Right lobe of liver (tissue), 6 donors: ENCODE measurements around the gene DYTN. TPM values are rescaled to one million over a fixed set of nuclear protein-coding genes. Genes with fewer than 3 reads are reported as not detected.

Experiments used
- ATAC-seq, 4 donors: fragments of 200-7000 bp; cut with Tn5 transposase; one replicate each; pipeline ENCODE4 v1.9.1; 2020; ENCODE audit warnings: mild to moderate bottlenecking in 4 of 4, moderate library complexity in 4 of 4
- DNase-seq, 3 donors: peaks; one replicate each; pipeline ENCODE4 v3.0.0-alpha.2; 2020
- H3K27ac ChIP-seq, 3 donors: fragments of 200-600 bp; one replicate each; pipeline ENCODE4 v1.8.0; 2022
- H3K27me3 ChIP-seq, 2 donors: fragments of 200-600 bp; one replicate each; pipeline ENCODE4 v1.8.0; 2022
- H3K36me3 ChIP-seq, 4 donors: fragments of 200-600 bp; sonication (generic) in 1 of 4; one replicate each; pipeline versions ENCODE4 v1.5.1 to v1.8.0; 2017 to 2022; ENCODE audit warnings: control low read depth in 1 of 4
- H3K4me1 ChIP-seq, 4 donors: fragments of 200-600 bp; sonication (generic) in 1 of 4; one replicate each; pipeline versions ENCODE4 v1.5.1 to v1.8.0; 2017 to 2022; ENCODE audit warnings: control low read depth in 1 of 4
- H3K4me3 ChIP-seq, 3 donors: fragments of 200-600 bp; one replicate each; pipeline ENCODE4 v1.8.0; 2022
- H3K9me3 ChIP-seq, 4 donors: fragments of 200-600 bp; sonication (generic) in 1 of 4; one replicate each; pipeline versions ENCODE4 v1.5.1 to v1.8.0; 2017 to 2022; ENCODE audit warnings: control low read depth in 1 of 4
- POLR2A ChIP-seq: fragments of 450-650 bp; IDR thresholded peaks from one replicate; pipeline ENCODE4 v1.6.1; 2017; ENCODE audit warnings: antibody characterized with exemption, mild to moderate bottlenecking
- WGBS: methylation state at CpG from one replicate; pipeline ENCODE4 v1.1.6; 2018; ENCODE audit warnings: low coverage, low lambda C conversion rate; ENCODE audit not compliant: insufficient coverage; ENCODE audit errors: missing lambda C conversion rate; 5-methylcytosine and 5-hydroxymethylcytosine counted together
- intact Hi-C, 2 donors: fragments of 100-400 bp; cut with DNase I; formaldehyde crosslinking; loops; one replicate each; pipeline versions ENCODE4 v1.11.2 to v1.14.1; 2022
- total RNA-seq, 6 experiments: library from RNA; depleted of rRNA in 2 of 6; stranded (reverse); fragments of >200 nt in 2 of 6; fragmentation: NEBNext Ultra II Directional in 3 of 6; extraction: Animal tissue kit (Norgen Biotek cat#: 25700) in 3 of 6; gene quantifications; one replicate each; pipeline versions ENCODE4 v1.1.0 to v1.2.4, GENCODE V29; 2016 to 2023
- TF ChIP-seq, protein P1 (sequence below), 4 donors: fragments of 200-600 bp in 3 of 4; fragments of 450-650 bp in 1 of 4; IDR thresholded peaks; one replicate each; pipeline versions ENCODE4 v1.5.1 to v1.8.0; 2016 to 2022; ENCODE audit warnings: antibody characterized with exemption in 4 of 4, mild to moderate bottlenecking in 2 of 4
- donor health status: DM: no; HTN: yes; CAD: no.
- donor health status: DM: no; HTN: no; CAD: no.
- donor health status: DM: no; HTN: no; CAD: no.
- donor health status: DM: no; HTN: yes; CAD: no.
- donor health status: DM: no; HTN: yes; CAD: no.

DYTN gene
- total RNA-seq, 6 experiments from 2014 or later, result not detected

DNA sequence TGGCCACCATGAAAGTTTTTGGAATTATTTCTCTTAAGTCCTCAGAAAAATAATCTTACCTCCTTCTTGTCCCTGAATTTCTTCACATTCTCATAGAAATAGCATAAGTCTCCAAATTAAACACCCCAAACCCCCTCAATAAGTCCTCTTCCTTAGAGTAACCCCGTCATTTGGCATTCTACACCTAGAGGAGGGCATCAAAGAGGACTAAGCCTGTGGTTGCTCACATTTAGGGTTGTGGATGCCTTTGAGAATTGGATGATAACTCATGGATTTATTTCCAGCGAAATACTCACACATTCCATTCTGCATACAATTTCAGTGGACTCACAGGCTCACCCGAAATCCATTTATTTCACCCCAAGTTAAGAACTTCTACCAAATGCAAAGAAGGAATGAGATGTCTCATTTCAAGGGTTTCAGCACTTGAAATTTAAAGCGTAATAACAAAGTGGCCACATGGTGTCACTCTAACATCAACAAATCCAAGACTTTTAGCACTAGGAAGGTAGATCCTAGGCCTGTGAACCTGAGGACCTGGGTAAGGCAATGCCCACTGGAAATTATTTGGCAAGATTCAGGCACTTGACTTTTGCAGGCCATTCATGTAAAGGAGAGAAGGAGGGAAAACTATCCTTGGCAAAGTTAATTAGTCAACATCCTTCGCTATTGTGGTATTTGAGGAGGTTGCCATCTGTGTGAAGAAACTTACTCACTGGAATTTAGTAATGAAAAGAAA is 24.6 kb downstream of the DYTN start:
- intact Hi-C loops, result no loop called here

GRCh38 chr2:206692971-206693370 is 25.2 kb downstream of the DYTN start:
- intact Hi-C loops, result no loop called here
- Histone ChIP-seq H3K4me1 (no peaks in the 10 kb centered on the region), H3K27ac (no peak overlapping the region), H3K4me3 (no peak overlapping the region), H3K36me3 (no peaks in the 10 kb centered on the region), H3K9me3 (no peaks in the 10 kb centered on the region), H3K27me3 (no peaks in the 10 kb centered on the region)
- no peak for DNase-seq
- ATAC-seq, result no peak
- TF ChIP-seq, protein P1, sequence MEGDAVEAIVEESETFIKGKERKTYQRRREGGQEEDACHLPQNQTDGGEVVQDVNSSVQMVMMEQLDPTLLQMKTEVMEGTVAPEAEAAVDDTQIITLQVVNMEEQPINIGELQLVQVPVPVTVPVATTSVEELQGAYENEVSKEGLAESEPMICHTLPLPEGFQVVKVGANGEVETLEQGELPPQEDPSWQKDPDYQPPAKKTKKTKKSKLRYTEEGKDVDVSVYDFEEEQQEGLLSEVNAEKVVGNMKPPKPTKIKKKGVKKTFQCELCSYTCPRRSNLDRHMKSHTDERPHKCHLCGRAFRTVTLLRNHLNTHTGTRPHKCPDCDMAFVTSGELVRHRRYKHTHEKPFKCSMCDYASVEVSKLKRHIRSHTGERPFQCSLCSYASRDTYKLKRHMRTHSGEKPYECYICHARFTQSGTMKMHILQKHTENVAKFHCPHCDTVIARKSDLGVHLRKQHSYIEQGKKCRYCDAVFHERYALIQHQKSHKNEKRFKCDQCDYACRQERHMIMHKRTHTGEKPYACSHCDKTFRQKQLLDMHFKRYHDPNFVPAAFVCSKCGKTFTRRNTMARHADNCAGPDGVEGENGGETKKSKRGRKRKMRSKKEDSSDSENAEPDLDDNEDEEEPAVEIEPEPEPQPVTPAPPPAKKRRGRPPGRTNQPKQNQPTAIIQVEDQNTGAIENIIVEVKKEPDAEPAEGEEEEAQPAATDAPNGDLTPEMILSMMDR (IDR thresholded peaks at IDR 0.05), result no peak
- no peak for TF ChIP-seq POLR2A
- 44% methylated on average over 4 of the region's 7 CpGs for WGBS

More for the DNA sequence above, 24.6 kb downstream of the DYTN start:
- Histone ChIP-seq H3K27me3 (no peaks in the 10 kb centered on the region), H3K27ac (no peak overlapping the region), H3K36me3 (no peaks in the 10 kb centered on the region), H3K4me3 (no peak overlapping the region), H3K9me3 (no peaks in the 10 kb centered on the region), H3K4me1 (no peaks in the 10 kb centered on the region)
- 28% methylated on average over 5 of the region's 5 CpGs for WGBS
- ATAC-seq, result peak; percentile 80 to 88 (median 81)
- TF ChIP-seq POLR2A, result no peak
- TF ChIP-seq, protein P1 (IDR thresholded peaks at IDR 0.05), result peak; percentile 55 to 72 (median 70)
- DNase-seq, result no peak

DNA sequence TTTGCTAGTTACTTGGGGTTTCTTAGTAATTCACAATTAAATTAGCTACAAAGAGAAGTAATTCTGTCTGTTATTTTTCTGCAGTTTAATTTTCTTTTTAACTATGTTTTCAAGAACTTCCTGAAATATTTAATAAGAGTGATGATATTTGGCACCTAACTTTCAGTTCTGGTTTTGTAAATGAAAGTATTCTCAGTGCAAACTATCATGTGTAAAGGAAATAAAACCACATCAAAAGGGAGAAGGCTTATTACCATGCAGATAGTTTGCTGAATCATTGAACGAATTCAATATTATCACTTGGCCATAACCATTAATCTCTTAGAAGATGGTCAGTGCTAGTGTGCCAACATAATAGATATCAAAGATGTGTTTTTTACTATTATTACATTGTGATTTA is 29.2 kb downstream of the DYTN start:
- DNase-seq (no peak), ATAC-seq (no peak)
- H3K27ac ChIP-seq, result no peak overlapping the region
- H3K9me3 ChIP-seq, result no peaks in the 10 kb centered on the region
- intact Hi-C loops, result no loop called here
- H3K36me3 ChIP-seq, result no peaks in the 10 kb centered on the region
- 25% methylated on average over 1 of the region's 1 CpG for WGBS
- H3K27me3 ChIP-seq, result no peaks in the 10 kb centered on the region
- H3K4me3 ChIP-seq, result no peak overlapping the region
- H3K4me1 ChIP-seq, result no peaks in the 10 kb centered on the region
- no peak for TF ChIP-seq POLR2A
- TF ChIP-seq, protein P1 (IDR thresholded peaks at IDR 0.05), result no peak

- H3K9me3 ChIP-seq, result no peaks in the 10 kb centered on the region
- DNase-seq (no peak), ATAC-seq (no peak)
- no peak overlapping the region for H3K27ac ChIP-seq
- intact Hi-C loops, result no loop called here
- TF ChIP-seq POLR2A, result no peak
- TF ChIP-seq, protein P1 (IDR thresholded peaks at IDR 0.05), result no peak
- 49% methylated on average over 2 of the region's 2 CpGs for WGBS
- H3K4me3 ChIP-seq, result no peak overlapping the region
- no peaks in the 10 kb centered on the region for H3K36me3 ChIP-seq
- H3K4me1 ChIP-seq, result no peaks in the 10 kb centered on the region
- no peaks in the 10 kb centered on the region for H3K27me3 ChIP-seq
Observed at GRCh38 chr2:206688453-206688852, 29.7 kb downstream of the DYTN start.
